Progenitor cell of endocrine pancreas (in vitro differentiated cells): ENCODE measurements around the gene ZFAND3. TPM values are rescaled to one million over a fixed set of nuclear protein-coding genes. Genes with fewer than 3 reads are reported as not detected.

Source experiments
- DNase-seq: peaks from one replicate; pipeline ENCODE4 v3.0.0; 2021; ENCODE audit warnings: low spot score; ENCODE audit not compliant: unreplicated experiment
- H3K27ac Mint-ChIP-seq: 2 replicates; pipeline ENCODE4 v1.8.0; 2021; ENCODE audit warnings: mild to moderate bottlenecking, moderate library complexity, mixed read lengths
- H3K27me3 Mint-ChIP-seq: 2 replicates; pipeline ENCODE4 v1.8.0; 2021; ENCODE audit warnings: mixed read lengths
- H3K36me3 Mint-ChIP-seq: 2 replicates; pipeline ENCODE4 v1.8.0; 2022; ENCODE audit warnings: mixed read lengths; ENCODE audit not compliant: insufficient read depth
- H3K4me1 Mint-ChIP-seq: 2 replicates; pipeline ENCODE4 v1.8.0; 2021; ENCODE audit warnings: low read depth, mixed read lengths
- H3K4me3 Mint-ChIP-seq: 2 replicates; pipeline ENCODE4 v1.8.0; 2021; ENCODE audit warnings: low read depth, mild to moderate bottlenecking, moderate library complexity, mixed read lengths
- H3K9me3 Mint-ChIP-seq: 2 replicates; pipeline ENCODE4 v1.8.0; 2021; ENCODE audit warnings: low read depth, mixed read lengths
- total RNA-seq: library from RNA; stranded (reverse); gene quantifications from 2 replicates; pipeline ENCODE4 v1.2.1, GENCODE V29; 2021
- TF ChIP-seq, protein P1 (sequence below): fragments of 200-600 bp; sonication (generic); IDR thresholded peaks from one replicate; pipeline ENCODE4 v1.5.0; 2021; ENCODE audit warnings: antibody characterized with exemption, mild to moderate bottlenecking; ENCODE audit not compliant: unreplicated experiment

Gene ZFAND3
- total RNA-seq, 1 donor from 2014 or later, result 102 TPM

DNA sequence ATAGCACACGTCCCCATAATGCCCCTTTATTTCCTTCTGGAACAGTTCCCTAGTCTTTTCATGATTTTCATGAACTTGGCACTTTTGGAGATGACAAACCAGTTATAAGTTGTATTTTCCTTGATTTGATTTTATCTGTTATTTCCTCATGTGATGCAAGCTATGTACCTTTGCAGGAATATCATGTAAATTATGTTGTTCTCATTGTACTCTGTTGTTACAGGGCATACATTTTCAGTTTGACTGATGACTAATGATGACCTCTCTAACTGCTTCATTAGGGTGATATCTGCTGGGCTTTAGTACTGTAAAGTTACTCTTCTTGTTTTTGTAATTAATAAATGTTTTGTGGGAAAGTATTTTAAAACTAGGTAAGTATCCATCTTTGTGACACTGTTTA is 147.3 kb downstream of the ZFAND3 start:
- Mint-ChIP-seq H3K27ac (no peak overlapping the region), H3K27me3 (no peaks in the 10 kb centered on the region), H3K9me3 (peaks cover 31% of the 10 kb centered on the region), H3K4me1 (peaks cover 12% of the 10 kb centered on the region), H3K4me3 (no peak overlapping the region), H3K36me3 (peaks cover 39% of the 10 kb centered on the region)
- DNase-seq, result no peak
- TF ChIP-seq, protein P1, sequence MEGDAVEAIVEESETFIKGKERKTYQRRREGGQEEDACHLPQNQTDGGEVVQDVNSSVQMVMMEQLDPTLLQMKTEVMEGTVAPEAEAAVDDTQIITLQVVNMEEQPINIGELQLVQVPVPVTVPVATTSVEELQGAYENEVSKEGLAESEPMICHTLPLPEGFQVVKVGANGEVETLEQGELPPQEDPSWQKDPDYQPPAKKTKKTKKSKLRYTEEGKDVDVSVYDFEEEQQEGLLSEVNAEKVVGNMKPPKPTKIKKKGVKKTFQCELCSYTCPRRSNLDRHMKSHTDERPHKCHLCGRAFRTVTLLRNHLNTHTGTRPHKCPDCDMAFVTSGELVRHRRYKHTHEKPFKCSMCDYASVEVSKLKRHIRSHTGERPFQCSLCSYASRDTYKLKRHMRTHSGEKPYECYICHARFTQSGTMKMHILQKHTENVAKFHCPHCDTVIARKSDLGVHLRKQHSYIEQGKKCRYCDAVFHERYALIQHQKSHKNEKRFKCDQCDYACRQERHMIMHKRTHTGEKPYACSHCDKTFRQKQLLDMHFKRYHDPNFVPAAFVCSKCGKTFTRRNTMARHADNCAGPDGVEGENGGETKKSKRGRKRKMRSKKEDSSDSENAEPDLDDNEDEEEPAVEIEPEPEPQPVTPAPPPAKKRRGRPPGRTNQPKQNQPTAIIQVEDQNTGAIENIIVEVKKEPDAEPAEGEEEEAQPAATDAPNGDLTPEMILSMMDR, result no peak

DNA sequence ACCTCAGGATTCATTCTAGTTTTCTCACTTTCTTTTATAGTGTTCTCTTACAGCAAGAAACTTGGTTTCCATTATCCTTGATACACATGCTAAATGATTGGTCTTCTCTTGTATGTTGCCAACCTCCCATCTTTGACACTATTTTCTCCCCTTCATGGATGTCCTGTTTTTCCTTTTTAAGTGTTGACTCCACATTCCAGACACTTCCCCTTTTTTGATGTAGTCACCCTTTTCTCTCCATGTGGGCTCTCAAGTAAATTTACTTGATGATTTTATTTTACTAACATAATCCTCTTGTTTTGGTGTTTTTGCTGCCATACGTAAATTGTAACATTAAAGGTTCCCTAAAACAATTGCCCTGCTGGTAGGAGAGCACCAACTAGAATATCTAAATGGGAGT is 148.1 kb downstream of the ZFAND3 start:
- Mint-ChIP-seq H3K4me1 (peaks cover 12% of the 10 kb centered on the region), H3K27ac (no peak overlapping the region), H3K27me3 (no peaks in the 10 kb centered on the region), H3K4me3 (no peak overlapping the region), H3K36me3 (peaks cover 33% of the 10 kb centered on the region), H3K9me3 (peaks cover 23% of the 10 kb centered on the region)
- no peak for DNase-seq
- TF ChIP-seq, protein P1, result no peak

DNA sequence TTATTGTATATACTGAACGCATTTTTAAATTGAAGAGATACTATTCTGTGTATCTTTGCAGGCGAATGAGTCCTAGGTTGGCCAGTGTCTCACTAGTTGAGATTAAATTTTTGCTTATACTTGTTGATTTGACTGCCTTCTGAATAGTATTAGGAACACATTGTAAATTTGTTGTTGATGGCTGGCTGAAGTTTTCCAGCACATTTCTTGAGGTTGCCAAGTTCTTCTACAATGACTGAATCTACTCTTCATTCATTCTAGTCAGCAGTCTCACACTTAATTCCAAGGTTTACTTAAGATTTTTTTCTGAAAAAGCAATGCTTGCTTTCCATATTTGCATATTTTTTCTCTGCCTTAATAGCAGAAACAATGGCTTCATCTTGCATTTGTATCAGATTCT is 151.7 kb downstream of the ZFAND3 start:
- Mint-ChIP-seq H3K4me3 (no peak overlapping the region), H3K36me3 (peaks cover 37% of the 10 kb centered on the region), H3K27ac (no peak overlapping the region), H3K9me3 (peaks cover 24% of the 10 kb centered on the region), H3K4me1 (no peaks in the 10 kb centered on the region), H3K27me3 (no peaks in the 10 kb centered on the region)
- DNase-seq, result no peak
- TF ChIP-seq, protein P1, result no peak

DNA sequence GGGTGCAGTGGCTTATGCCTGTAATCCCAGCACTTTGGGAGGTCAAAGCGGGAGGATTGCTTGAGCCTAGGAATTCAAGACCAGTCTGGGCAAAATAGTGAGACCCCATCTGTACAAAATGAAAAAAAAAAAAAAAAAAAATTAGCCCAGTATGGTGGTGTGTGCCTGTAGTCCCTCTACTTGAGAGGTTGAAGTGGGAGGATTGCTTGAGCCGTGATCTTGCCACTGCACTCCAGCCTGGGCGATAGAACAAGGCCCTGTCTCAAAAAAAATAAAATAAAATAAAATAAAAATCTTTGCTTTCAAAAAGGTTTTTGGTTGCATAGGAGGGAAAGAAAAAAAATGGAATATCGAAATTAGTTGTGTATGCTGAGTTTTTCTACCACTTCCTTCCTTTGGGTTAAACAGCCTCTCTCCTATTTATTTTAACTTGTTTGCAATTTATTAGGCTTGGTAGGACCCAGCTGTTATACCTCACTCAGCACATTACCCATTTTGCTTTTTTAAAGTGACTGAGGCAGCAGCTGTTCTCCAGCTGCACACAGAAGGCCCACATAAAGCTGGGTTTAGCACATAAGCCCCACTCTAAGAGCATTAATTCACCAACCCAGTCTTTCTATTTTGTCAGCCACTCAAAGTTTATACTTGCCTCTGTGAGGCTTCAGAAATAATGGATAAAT is 152.3 kb downstream of the ZFAND3 start:
- H3K27me3 Mint-ChIP-seq, result no peaks in the 10 kb centered on the region
- TF ChIP-seq, protein P1, result no peak
- H3K9me3 Mint-ChIP-seq, result peaks cover 22% of the 10 kb centered on the region
- H3K27ac Mint-ChIP-seq, result no peak overlapping the region
- H3K36me3 Mint-ChIP-seq, result peaks cover 34% of the 10 kb centered on the region
- no peaks in the 10 kb centered on the region for H3K4me1 Mint-ChIP-seq
- DNase-seq, result no peak
- H3K4me3 Mint-ChIP-seq, result no peak overlapping the region

DNA sequence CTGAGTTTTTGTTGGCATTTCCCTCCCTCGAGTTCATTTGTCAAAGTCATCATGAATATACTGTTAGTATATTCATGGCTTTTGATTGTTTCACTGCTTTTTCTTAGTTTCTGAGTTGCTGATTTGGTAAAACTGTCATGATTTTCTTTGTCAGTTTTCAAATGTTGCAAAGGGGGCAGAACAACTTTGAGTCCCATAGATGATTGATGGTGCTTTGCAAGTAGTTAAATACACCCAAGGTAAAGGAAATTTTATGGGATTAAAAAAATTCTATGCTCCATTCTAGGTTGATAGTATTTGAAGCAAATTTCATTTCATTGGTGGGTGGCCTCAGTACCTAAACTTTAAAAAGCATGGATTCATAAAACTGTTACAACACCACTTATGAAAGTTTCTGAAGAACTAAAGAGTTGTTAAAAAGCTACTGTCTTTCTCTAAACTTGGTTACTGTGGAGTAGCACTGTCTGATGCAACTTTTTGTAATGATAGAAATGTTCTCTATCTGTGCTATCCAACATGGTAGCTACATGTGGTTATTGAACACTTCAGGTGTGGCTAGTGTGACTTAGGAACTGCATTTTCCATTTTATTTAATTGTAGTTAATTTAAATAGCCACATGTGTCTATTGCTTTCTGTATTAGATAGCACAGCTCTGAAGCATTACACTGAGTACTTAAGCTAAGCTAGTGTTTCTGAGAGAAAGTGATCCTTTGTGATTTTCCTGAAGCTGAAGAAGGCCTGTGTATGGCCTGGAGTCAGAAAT is 153.6 kb downstream of the ZFAND3 start:
- Mint-ChIP-seq H3K9me3 (peaks cover 11% of the 10 kb centered on the region), H3K27ac (no peak overlapping the region), H3K27me3 (no peaks in the 10 kb centered on the region), H3K4me3 (no peak overlapping the region), H3K4me1 (no peaks in the 10 kb centered on the region), H3K36me3 (peaks cover 24% of the 10 kb centered on the region)
- DNase-seq, result no peak
- TF ChIP-seq, protein P1, result no peak
